ENCODE measurements around the gene GGA1.

GRCh38 chr22:37641561-37641949 lies 32.9 kb downstream of the GGA1 start:
- TF ChIP-seq CTCF (IDR thresholded peaks at IDR 0.05) (no peak), POLR2AphosphoS5 (IDR thresholded peaks at IDR 0.05) (no peak), POLR2A (IDR thresholded peaks at IDR 0.05) (no peak), EP300 (IDR thresholded peaks at IDR 0.05) (no peak)

Measured in gastroesophageal sphincter (tissue), 3 donors.